PC-9 (cell line): ENCODE data around the gene GTF3C1. TPM values are rescaled to one million over a fixed set of nuclear protein-coding genes. Genes with fewer than 3 reads are reported as not detected.

Source experiments
- BruUV-seq: library from RNA; stranded (reverse); fragments of 400-500 nt; replicated peaks from 2 replicates; lab custom pipeline; 2021; lab: Mats Ljungman, UMichigan
- CTCF ChIA-PET: fragments of 300-600 bp; sonication (Branson Sonifier 250); formaldehyde crosslinking; loops from one replicate; lab custom pipeline; 2022; ENCODE audit warnings: antibody characterized with exemption; lab: Charles Lee
- POLR2A ChIA-PET: fragments of 300-600 bp; sonication (Branson Sonifier 250); formaldehyde crosslinking; loops from one replicate; lab custom pipeline; 2022; ENCODE audit warnings: antibody characterized with exemption; ENCODE audit not compliant: unreplicated experiment; lab: Charles Lee
- DNase-seq, 2 experiments: peaks; one replicate each; pipeline versions ENCODE4 v3.0.0 to v3.0.0-alpha.2; 2015 to 2022; ENCODE audit warnings: mixed read lengths in 1 of 2
- H2AFZ ChIP-seq: fragments of 200-600 bp; sonication (generic); 2 replicates; pipeline ENCODE4 v1.8.1; 2017; ENCODE audit warnings: antibody characterized with exemption
- H3F3A ChIP-seq: fragments of 200-600 bp; sonication (generic); 2 replicates; pipeline ENCODE4 v1.8.1; 2017; ENCODE audit warnings: antibody characterized with exemption, mild to moderate bottlenecking, low read depth; ENCODE audit not compliant: insufficient read depth
- H3K27ac ChIP-seq: fragments of 200-600 bp; sonication (generic); 2 replicates; pipeline ENCODE4 v1.6.1; 2016; ENCODE audit warnings: mixed run types
- H3K27me3 ChIP-seq: fragments of 200-600 bp; sonication (generic); 2 replicates; pipeline ENCODE4 v1.6.1; 2016; ENCODE audit warnings: low read depth, mixed run types; ENCODE audit not compliant: insufficient read depth
- H3K36me3 ChIP-seq: fragments of 200-600 bp; sonication (generic); 2 replicates; pipeline ENCODE4 v1.6.1; 2016; ENCODE audit warnings: low read depth, mixed run types
- H3K4me1 ChIP-seq: fragments of 200-600 bp; sonication (generic); replicated peaks from 2 replicates; pipeline ENCODE4 v1.6.1; 2016; ENCODE audit warnings: mixed run types; ENCODE audit not compliant: insufficient read depth
- H3K4me2 ChIP-seq: fragments of 200-600 bp; sonication (generic); 2 replicates; pipeline ENCODE4 v1.6.1; 2017; ENCODE audit warnings: mixed run types
- H3K4me3 ChIP-seq: fragments of 200-600 bp; sonication (generic); 2 replicates; pipeline ENCODE4 v1.6.1; 2016; ENCODE audit warnings: mixed run types
- H3K79me2 ChIP-seq: fragments of 200-600 bp; sonication (generic); 2 replicates; pipeline ENCODE4 v1.6.1; 2017; ENCODE audit warnings: low read depth, mixed run types
- H3K9me2 ChIP-seq: fragments of 200-600 bp; sonication (generic); 2 replicates; pipeline ENCODE4 v1.8.1; 2017; ENCODE audit warnings: mild to moderate bottlenecking; ENCODE audit not compliant: insufficient read depth
- H3K9me3 ChIP-seq: fragments of 200-600 bp; sonication (generic); 2 replicates; pipeline ENCODE4 v1.8.1; 2016; ENCODE audit warnings: low read depth; ENCODE audit not compliant: insufficient read depth
- H4K20me1 ChIP-seq: fragments of 200-600 bp; sonication (generic); 2 replicates; pipeline ENCODE4 v1.8.1; 2017; ENCODE audit not compliant: insufficient read depth
- CTCF ChIP-seq: fragments of 200-600 bp; sonication (generic); conservative IDR thresholded peaks from 2 replicates; pipeline ENCODE4 v1.6.1; 2017; ENCODE audit warnings: mixed run types, antibody characterized with exemption, mild to moderate bottlenecking, moderate library complexity
- EZH2 ChIP-seq: fragments of 200-600 bp; sonication (generic); IDR thresholded peaks from 2 replicates; pipeline ENCODE4 v1.8.0; 2017; ENCODE audit warnings: antibody characterized with exemption, low read depth
- intact Hi-C: fragments of 100-400 bp; cut with micrococcal nuclease; formaldehyde crosslinking; loops from one replicate; pipeline ENCODE4 v1.10.0; 2022; ENCODE audit not compliant: unreplicated experiment
- total RNA-seq: library from RNA; stranded (reverse); gene quantifications from 2 replicates; pipeline ENCODE4 v1.2.3, GENCODE V29; 2021

The GTF3C1 gene
- total RNA-seq, 1 experiment from 2014 or later = 118 TPM

GRCh38 chr16:27425961-27426360 lies 123.8 kb downstream of the GTF3C1 start:
- intact Hi-C loops = no loop called here
- no peak overlapping the region for H2AFZ ChIP-seq
- H3K27ac ChIP-seq = no peak overlapping the region
- CTCF ChIA-PET = no interaction called here
- BruUV-seq = no TSS peak
- TF ChIP-seq CTCF = no peak
- TF ChIP-seq EZH2 = no peak
- no peak overlapping the region for H3K4me2 ChIP-seq
- H3F3A ChIP-seq = peaks cover 6% of the 10 kb centered on the region; the same call in 1 of the 2 replicates
- H4K20me1 ChIP-seq = no peaks in the 10 kb centered on the region
- no peaks in the 10 kb centered on the region for H3K9me2 ChIP-seq
- H3K9me3 ChIP-seq = peaks cover 24% of the 10 kb centered on the region
- no peaks in the 10 kb centered on the region for H3K79me2 ChIP-seq
- DNase-seq = no peak
- POLR2A ChIA-PET = no interaction called here
- no peaks in the 10 kb centered on the region for H3K36me3 ChIP-seq
- H3K4me1 ChIP-seq = no peaks in the 10 kb centered on the region
- H3K4me3 ChIP-seq = no peak overlapping the region
- peaks cover 12% of the 10 kb centered on the region; the same call in 1 of the 2 replicates for H3K27me3 ChIP-seq

- Histone ChIP-seq H3K27me3 (0 out of 2 replicates have a peak, but pooled peaks cover 2% of the 10 kb centered on the region), H3K27ac (no peak overlapping the region), H3K79me2 (no peaks in the 10 kb centered on the region), H2AFZ (no peak overlapping the region), H4K20me1 (no peaks in the 10 kb centered on the region), H3K4me3 (no peak overlapping the region), H3K4me1 (no peaks in the 10 kb centered on the region), H3F3A (peaks cover 6% of the 10 kb centered on the region; the same call in 1 of the 2 replicates), H3K9me2 (no peaks in the 10 kb centered on the region), H3K36me3 (no peaks in the 10 kb centered on the region), H3K4me2 (no peak overlapping the region), H3K9me3 (peaks cover 24% of the 10 kb centered on the region)
- TF ChIP-seq EZH2 = no peak
- no peak for TF ChIP-seq CTCF
- intact Hi-C loops = no loop called here
- no TSS peak for BruUV-seq
- no peak for DNase-seq
- POLR2A ChIA-PET = no interaction called here
- CTCF ChIA-PET = no interaction called here
Observed at GRCh38 chr16:27424772-27425498, 124.8 kb downstream of the GTF3C1 start.

GRCh38 chr16:27421961-27422740 lies 127.6 kb downstream of the GTF3C1 start:
- no peak for TF ChIP-seq EZH2
- no peak for TF ChIP-seq CTCF
- no peak overlapping the region for H3K4me2 ChIP-seq
- ChIA-PET CTCF (no interaction called here), POLR2A (interaction anchor here (0.7 kb wide), 1 partner anchor 265 kb away, joined by 12 read pairs; no protein-coding TSS in a partner anchor)
- peaks cover 6% of the 10 kb centered on the region; the same call in 1 of the 2 replicates for H3F3A ChIP-seq
- H3K79me2 ChIP-seq = no peaks in the 10 kb centered on the region
- H3K4me3 ChIP-seq = no peak overlapping the region
- no peaks in the 10 kb centered on the region for H3K27me3 ChIP-seq
- no peak overlapping the region for H2AFZ ChIP-seq
- no peak for DNase-seq
- peaks cover 24% of the 10 kb centered on the region for H3K9me3 ChIP-seq
- no TSS peak for BruUV-seq
- no peaks in the 10 kb centered on the region for H3K4me1 ChIP-seq
- no peaks in the 10 kb centered on the region for H3K36me3 ChIP-seq
- H3K27ac ChIP-seq = no peak overlapping the region
- no peaks in the 10 kb centered on the region for H3K9me2 ChIP-seq
- intact Hi-C loops = no loop called here
- H4K20me1 ChIP-seq = no peaks in the 10 kb centered on the region
